ENCODE data around the gene NUDT16. TPM values are rescaled to one million over a fixed set of nuclear protein-coding genes. Genes with fewer than 3 reads are reported as not detected.

The NUDT16 gene
- total RNA-seq, 1 experiment from 2014 or later = 13.0 TPM

DNA sequence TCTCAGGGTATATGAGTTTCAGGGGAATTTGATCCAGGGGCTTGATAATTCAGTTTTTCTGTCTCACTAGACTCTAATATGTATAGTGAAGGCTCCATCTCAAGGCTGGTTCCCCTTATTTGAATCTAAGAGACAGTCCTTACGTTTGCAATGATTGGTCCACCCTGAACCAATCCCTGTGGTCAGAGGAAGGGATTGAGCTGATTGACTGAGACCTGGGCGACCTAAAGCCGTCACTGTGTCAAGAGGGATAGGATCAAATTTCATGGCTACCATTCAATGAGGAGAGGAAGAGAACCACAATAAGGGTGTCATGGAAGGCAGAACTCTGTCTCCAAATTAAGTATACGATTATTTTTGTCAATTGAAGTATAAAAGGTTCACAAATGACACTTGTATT is 16.3 kb downstream of the NUDT16 start:
- POLR2A ChIA-PET = interaction anchor here (1.2 kb wide), 1 partner anchor 16 kb away, joined by 4 read pairs; the partner anchor contains the start of gene NUDT16
- no peaks in the 10 kb centered on the region for H3K9me3 Mint-ChIP-seq (ENCODE audit: unreplicated experiment)
- CTCF ChIA-PET = interaction anchor here (0.6 kb wide), 1 partner anchor 10 kb away, joined by 3 read pairs; no protein-coding TSS in a partner anchor
- no peaks in the 10 kb centered on the region for H3K27me3 Mint-ChIP-seq (ENCODE audit: insufficient read depth, unreplicated experiment)
- TF ChIP-seq, protein P1, sequence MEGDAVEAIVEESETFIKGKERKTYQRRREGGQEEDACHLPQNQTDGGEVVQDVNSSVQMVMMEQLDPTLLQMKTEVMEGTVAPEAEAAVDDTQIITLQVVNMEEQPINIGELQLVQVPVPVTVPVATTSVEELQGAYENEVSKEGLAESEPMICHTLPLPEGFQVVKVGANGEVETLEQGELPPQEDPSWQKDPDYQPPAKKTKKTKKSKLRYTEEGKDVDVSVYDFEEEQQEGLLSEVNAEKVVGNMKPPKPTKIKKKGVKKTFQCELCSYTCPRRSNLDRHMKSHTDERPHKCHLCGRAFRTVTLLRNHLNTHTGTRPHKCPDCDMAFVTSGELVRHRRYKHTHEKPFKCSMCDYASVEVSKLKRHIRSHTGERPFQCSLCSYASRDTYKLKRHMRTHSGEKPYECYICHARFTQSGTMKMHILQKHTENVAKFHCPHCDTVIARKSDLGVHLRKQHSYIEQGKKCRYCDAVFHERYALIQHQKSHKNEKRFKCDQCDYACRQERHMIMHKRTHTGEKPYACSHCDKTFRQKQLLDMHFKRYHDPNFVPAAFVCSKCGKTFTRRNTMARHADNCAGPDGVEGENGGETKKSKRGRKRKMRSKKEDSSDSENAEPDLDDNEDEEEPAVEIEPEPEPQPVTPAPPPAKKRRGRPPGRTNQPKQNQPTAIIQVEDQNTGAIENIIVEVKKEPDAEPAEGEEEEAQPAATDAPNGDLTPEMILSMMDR (IDR thresholded peaks at IDR 0.05; ENCODE audit: unreplicated experiment) = no peak
- no peak for DNase-seq (ENCODE audit: unreplicated experiment)
- peaks cover 7% of the 10 kb centered on the region for H3K4me1 Mint-ChIP-seq (ENCODE audit: insufficient read depth, unreplicated experiment)
- intact Hi-C loops (cut with micrococcal nuclease) = no loop called here
- no TSS peak for BruUV-seq (replicated peaks)
- H3K4me3 Mint-ChIP-seq (ENCODE audit: unreplicated experiment) = no peak overlapping the region
- no peaks in the 10 kb centered on the region for H3K36me3 Mint-ChIP-seq (ENCODE audit: insufficient read depth, unreplicated experiment)
- H3K27ac Mint-ChIP-seq (ENCODE audit: low read depth, unreplicated experiment) = no peak overlapping the region

DNA sequence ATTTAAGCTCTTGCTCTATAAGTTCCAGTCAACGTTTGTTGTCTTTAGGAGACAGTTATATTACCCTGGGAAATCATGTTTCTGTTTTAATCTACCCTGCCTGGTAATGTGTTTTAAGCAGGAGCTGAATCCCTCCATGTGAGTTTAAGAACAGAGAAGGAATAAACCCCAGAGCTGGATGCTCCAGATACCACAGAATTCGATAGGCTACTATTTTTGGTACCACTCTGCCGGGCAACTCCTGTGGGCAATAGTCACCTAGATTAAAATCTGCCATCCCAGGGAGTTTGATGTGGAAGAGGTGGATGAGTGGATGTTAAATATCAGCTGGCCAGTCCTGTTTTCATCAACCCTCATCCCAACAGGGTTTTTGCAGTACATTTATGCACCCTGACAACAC is 20.4 kb downstream of the NUDT16 start:
- Mint-ChIP-seq H3K27ac (ENCODE audit: low read depth, unreplicated experiment) (no peak overlapping the region), H3K36me3 (ENCODE audit: insufficient read depth, unreplicated experiment) (no peaks in the 10 kb centered on the region)
- CTCF ChIA-PET = interaction anchor here (0.9 to 1.1 kb wide), 3 partner anchors 20 to 636 kb away, joined by 3 to 6 read pairs (median 4); no protein-coding TSS in a partner anchor

DNA sequence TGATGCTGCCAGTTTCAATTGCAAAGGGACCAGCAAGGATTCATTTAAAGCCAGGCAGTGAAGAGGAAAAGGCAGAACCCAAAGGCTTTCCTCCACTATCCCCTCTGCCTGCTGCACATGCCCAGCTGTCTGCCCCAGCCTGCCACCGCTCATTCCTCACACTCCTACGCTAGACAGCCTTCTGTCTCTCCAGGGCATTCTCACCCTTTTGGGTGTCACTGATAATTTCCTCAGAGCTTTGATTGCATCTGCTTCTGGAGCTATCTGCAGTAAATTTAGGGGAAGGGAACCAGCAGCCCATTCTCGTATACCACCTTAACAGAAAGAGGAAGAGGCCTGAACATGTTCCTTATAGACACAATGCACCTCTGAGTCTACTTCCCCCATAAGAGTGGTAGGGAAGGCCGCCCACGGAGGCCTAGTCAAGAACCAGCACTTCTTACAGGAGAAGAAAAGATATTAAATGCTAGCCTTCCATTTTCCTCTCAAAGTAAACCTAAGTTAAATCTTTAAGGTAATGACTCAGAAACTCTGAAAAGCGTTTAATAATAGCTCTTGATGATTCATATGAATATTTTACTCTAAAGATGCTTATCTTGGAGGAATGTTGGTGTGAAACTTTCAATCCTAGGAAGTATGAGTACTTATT is 20.9 kb downstream of the NUDT16 start:
- intact Hi-C loops (cut with micrococcal nuclease) = no loop called here
- TF ChIP-seq, protein P1 (IDR thresholded peaks at IDR 0.05; ENCODE audit: unreplicated experiment) = no peak
- no peaks in the 10 kb centered on the region for H3K27me3 Mint-ChIP-seq (ENCODE audit: insufficient read depth, unreplicated experiment)
- POLR2A ChIA-PET = interaction anchor here (0.9 to 2.6 kb wide), 3 partner anchors 21 to 509 kb away, joined by 3 to 14 read pairs (median 5); partner anchors contain the start of genes ATP2C1 and NUDT16
- H3K36me3 Mint-ChIP-seq (ENCODE audit: insufficient read depth, unreplicated experiment) = no peaks in the 10 kb centered on the region
- CTCF ChIA-PET = interaction anchor here (0.9 to 1.1 kb wide), 3 partner anchors 20 to 636 kb away, joined by 3 to 6 read pairs (median 4); no protein-coding TSS in a partner anchor
- peaks cover 9% of the 10 kb centered on the region for H3K4me1 Mint-ChIP-seq (ENCODE audit: insufficient read depth, unreplicated experiment)
- no peaks in the 10 kb centered on the region for H3K9me3 Mint-ChIP-seq (ENCODE audit: unreplicated experiment)
- H3K4me3 Mint-ChIP-seq (ENCODE audit: unreplicated experiment) = no peak overlapping the region
- BruUV-seq (replicated peaks) = no TSS peak
- no peak overlapping the region for H3K27ac Mint-ChIP-seq (ENCODE audit: low read depth, unreplicated experiment)
- peak; percentile 10 for DNase-seq (ENCODE audit: unreplicated experiment)

More for the DNA sequence above, 20.4 kb downstream of the NUDT16 start:
- intact Hi-C loops (cut with micrococcal nuclease) = no loop called here
- no TSS peak for BruUV-seq (replicated peaks)
- Mint-ChIP-seq H3K27me3 (ENCODE audit: insufficient read depth, unreplicated experiment) (no peaks in the 10 kb centered on the region), H3K4me3 (ENCODE audit: unreplicated experiment) (no peak overlapping the region), H3K9me3 (ENCODE audit: unreplicated experiment) (no peaks in the 10 kb centered on the region), H3K4me1 (ENCODE audit: insufficient read depth, unreplicated experiment) (peaks cover 9% of the 10 kb centered on the region)
- POLR2A ChIA-PET = interaction anchor here (1.0 to 2.6 kb wide), 3 partner anchors 20 to 508 kb away, joined by 3 to 14 read pairs (median 5); partner anchors contain the start of genes ATP2C1 and NUDT16
- TF ChIP-seq, protein P1 (IDR thresholded peaks at IDR 0.05; ENCODE audit: unreplicated experiment) = no peak
- no peak for DNase-seq (ENCODE audit: unreplicated experiment)

DNA sequence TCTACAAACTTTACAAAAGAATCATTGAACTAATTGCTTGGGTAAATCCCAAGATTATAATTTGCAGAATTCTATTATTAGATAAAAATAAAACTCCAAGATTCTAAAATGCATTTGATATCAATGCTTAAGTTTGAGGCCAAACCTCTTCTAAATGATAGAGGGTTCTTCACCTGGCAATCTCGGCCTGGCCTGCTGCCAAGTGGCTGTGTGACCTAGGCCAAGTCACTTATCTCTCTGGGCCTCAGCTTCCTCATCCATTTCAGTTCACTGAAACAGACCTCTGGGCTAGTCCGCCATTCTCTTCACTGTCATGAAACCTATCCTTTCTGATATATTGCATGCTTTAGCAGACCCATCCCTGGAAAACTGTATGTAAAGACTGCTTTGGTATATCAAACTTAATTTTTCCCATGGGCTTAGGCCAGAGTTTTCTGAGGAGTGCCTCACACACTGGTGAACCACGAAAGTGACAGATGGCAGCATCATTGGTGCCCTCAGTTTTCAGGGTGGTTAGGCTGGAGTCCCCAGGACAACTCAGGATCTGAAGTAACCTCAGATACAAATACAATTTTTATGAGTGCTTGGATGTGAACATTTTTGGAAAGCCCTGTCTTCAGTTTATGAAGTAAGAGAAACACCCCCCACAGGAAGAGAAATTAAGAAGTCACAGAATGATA is 21.8 kb downstream of the NUDT16 start:
- Mint-ChIP-seq H3K4me3 (ENCODE audit: unreplicated experiment) (no peak overlapping the region), H3K27me3 (ENCODE audit: insufficient read depth, unreplicated experiment) (no peaks in the 10 kb centered on the region), H3K4me1 (ENCODE audit: insufficient read depth, unreplicated experiment) (peaks cover 9% of the 10 kb centered on the region), H3K36me3 (ENCODE audit: insufficient read depth, unreplicated experiment) (no peaks in the 10 kb centered on the region), H3K9me3 (ENCODE audit: unreplicated experiment) (no peaks in the 10 kb centered on the region), H3K27ac (ENCODE audit: low read depth, unreplicated experiment) (no peak overlapping the region)
- intact Hi-C loops (cut with micrococcal nuclease) = no loop called here
- no peak for DNase-seq (ENCODE audit: unreplicated experiment)
- ChIA-PET POLR2A (interaction anchor here (0.9 to 2.6 kb wide), 3 partner anchors 22 to 509 kb away, joined by 3 to 14 read pairs (median 5); partner anchors contain the start of genes ATP2C1 and NUDT16), CTCF (no interaction called here)
- TF ChIP-seq, protein P1 (IDR thresholded peaks at IDR 0.05; ENCODE audit: unreplicated experiment) = no peak
- no TSS peak for BruUV-seq (replicated peaks)
